SU-DHL-6 (cell line): ENCODE data around the gene UTP18.
A peak's percentile ranks its signal among the peaks of the same experiment; 100 is the strongest.

Experiments
- H2AFZ ChIP-seq: fragments of 200-600 bp; sonication (generic); 2 replicates; pipeline ENCODE4 v1.6.1; 2014; ENCODE audit warnings: low read depth, mild to moderate bottlenecking, moderate library complexity, mixed read lengths, antibody characterized with exemption, low read length; ENCODE audit not compliant: severe bottlenecking
- H3F3A ChIP-seq: fragments of 200-600 bp; shearing (Covaris generic); 2 replicates; pipeline ENCODE4 v1.6.0; 2016; ENCODE audit warnings: antibody characterized with exemption, mild to moderate bottlenecking; ENCODE audit not compliant: insufficient read depth
- H3K27ac ChIP-seq: fragments of 200-600 bp; sonication (generic); 2 replicates; pipeline ENCODE4 v1.5.1; 2016; ENCODE audit warnings: low read depth, mild to moderate bottlenecking, low read length, moderate library complexity, mixed read lengths
- H3K27me3 ChIP-seq: fragments of 200-600 bp; sonication (generic), shearing (Covaris generic); 2 replicates; pipeline ENCODE4 v1.6.0; 2014; ENCODE audit warnings: mild to moderate bottlenecking, low read length
- H3K36me3 ChIP-seq: fragments of 200-600 bp; sonication (generic); 2 replicates; pipeline ENCODE4 v1.6.1; 2014; ENCODE audit warnings: mild to moderate bottlenecking, low read length, mixed read lengths
- H3K4me2 ChIP-seq: fragments of 300-600, 200-600 bp; shearing (Covaris generic), sonication (generic); 2 replicates; pipeline ENCODE4 v1.6.0; 2014; ENCODE audit warnings: low read length, low read depth, mild to moderate bottlenecking; ENCODE audit not compliant: poor library complexity, severe bottlenecking
- H3K4me3 ChIP-seq: fragments of 200-600 bp; sonication (generic); 2 replicates; pipeline ENCODE4 v1.5.1; 2014; ENCODE audit warnings: antibody characterized with exemption, low read length, mild to moderate bottlenecking, mixed read lengths; ENCODE audit not compliant: insufficient read depth, poor library complexity, severe bottlenecking
- H3K79me2 ChIP-seq: fragments of 200-600 bp; sonication (generic); 2 replicates; pipeline ENCODE4 v1.6.1; 2014; ENCODE audit warnings: mild to moderate bottlenecking, low read length, moderate library complexity; ENCODE audit not compliant: insufficient read depth
- H3K9ac ChIP-seq: fragments of 200-600 bp; sonication (generic); 2 replicates; pipeline ENCODE4 v1.7.0; 2014; ENCODE audit warnings: mild to moderate bottlenecking, low read length
- H3K9me2 ChIP-seq: fragments of 200-600 bp; sonication (generic); replicated peaks from 2 replicates; pipeline ENCODE4 v1.6.1; 2014; ENCODE audit warnings: low read length; ENCODE audit not compliant: insufficient read depth
- H3K9me3 ChIP-seq: fragments of 200-600 bp; sonication (generic); 2 replicates; pipeline ENCODE4 v1.6.1; 2014; ENCODE audit warnings: low read length, mixed read lengths; ENCODE audit not compliant: insufficient read depth
- H4K20me1 ChIP-seq: fragments of 200-600 bp; sonication (generic); 2 replicates; pipeline ENCODE4 v1.6.1; 2014; ENCODE audit warnings: low read depth, mild to moderate bottlenecking, antibody characterized with exemption, low read length, moderate library complexity, mixed read lengths
- CTCF ChIP-seq: fragments of 200-600 bp; sonication (generic); IDR thresholded peaks from one replicate; pipeline ENCODE4 v1.5.1; 2017; ENCODE audit warnings: antibody characterized with exemption, mild to moderate bottlenecking, low read length, moderate library complexity; ENCODE audit not compliant: insufficient read depth, poor library complexity, severe bottlenecking
- EZH2phosphoT487 ChIP-seq: fragments of 200-600 bp; sonication (generic), shearing (Covaris generic); conservative IDR thresholded peaks from 2 replicates; pipeline ENCODE4 v1.6.1; 2018; ENCODE audit warnings: mild to moderate bottlenecking, antibody characterized with exemption, low read length, moderate library complexity, mixed read lengths

UTP18 gene

DNA sequence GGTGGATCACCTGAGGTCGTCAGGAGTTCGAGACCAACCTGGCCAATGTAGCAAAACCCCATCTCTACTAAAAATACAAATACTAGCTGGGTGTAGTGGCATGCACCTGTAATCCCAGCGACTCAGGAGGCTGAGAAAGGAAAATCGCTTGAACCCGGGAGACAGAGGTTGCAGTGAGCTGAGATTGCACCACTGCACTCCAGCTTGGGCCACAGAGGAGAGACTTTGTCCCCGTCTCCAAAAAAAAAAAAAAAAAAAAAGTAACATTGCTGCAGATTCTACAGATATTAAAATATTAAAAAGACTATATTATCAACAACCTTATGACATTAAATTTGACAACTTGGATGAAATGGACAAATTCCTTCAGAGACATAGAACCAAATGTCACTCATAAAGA lies 26.2 kb upstream of the UTP18 start:
- Histone ChIP-seq H3K27me3 (no peaks in the 10 kb centered on the region), H3F3A (peaks cover 6% of the 10 kb centered on the region; the same call in 1 of the 2 replicates), H3K27ac (no peak overlapping the region), H3K9ac (no peak overlapping the region), H2AFZ (no peak overlapping the region), H3K36me3 (no peaks in the 10 kb centered on the region), H4K20me1 (no peaks in the 10 kb centered on the region), H3K79me2 (peaks cover 70% of the 10 kb centered on the region), H3K4me2 (no peak overlapping the region), H3K9me2 (no peaks in the 10 kb centered on the region), H3K9me3 (no peaks in the 10 kb centered on the region), H3K4me3 (no peak overlapping the region)
- TF ChIP-seq EZH2phosphoT487 (no peak), CTCF (no peak)

DNA sequence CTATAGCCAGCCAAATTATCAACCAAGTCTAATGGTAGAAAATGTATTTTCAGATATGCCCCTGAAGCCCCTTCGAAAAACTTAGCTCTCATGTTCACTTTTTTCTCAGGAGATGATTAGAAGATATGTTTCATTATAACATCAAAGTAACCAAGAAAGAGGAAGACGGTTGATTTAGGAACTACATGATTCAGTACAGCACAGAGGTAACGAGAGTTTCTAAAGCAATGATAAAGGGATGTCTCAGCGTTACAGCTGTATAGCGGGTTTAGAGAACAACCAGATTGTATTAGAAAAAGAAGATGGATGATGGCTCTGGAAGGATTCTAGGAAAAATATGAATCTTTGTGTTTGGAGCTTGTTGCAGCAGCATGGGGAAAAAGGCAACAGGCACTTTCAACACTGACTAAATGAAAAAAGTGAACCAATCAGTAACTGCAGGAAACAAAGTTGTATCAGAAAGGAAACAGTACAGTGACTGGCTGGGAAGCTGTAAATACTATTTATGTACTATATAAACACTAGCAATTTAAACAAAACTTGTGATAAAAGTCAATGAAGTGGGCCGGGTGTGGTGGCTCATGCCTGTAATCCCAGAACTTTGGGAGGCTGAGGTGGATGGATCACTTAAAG lies 22.0 kb upstream of the UTP18 start:
- Histone ChIP-seq H3F3A (peaks cover 11% of the 10 kb centered on the region), H2AFZ (no peak overlapping the region), H4K20me1 (no peaks in the 10 kb centered on the region), H3K4me3 (no peak overlapping the region), H3K9me2 (no peaks in the 10 kb centered on the region), H3K9ac (0 out of 2 replicates have a peak overlapping the region, but pooled peaks have one; percentile 9), H3K27me3 (no peaks in the 10 kb centered on the region), H3K36me3 (no peaks in the 10 kb centered on the region), H3K79me2 (peaks cover 45% of the 10 kb centered on the region), H3K27ac (peak overlapping the region; percentile 43), H3K9me3 (no peaks in the 10 kb centered on the region), H3K4me2 (peak overlapping the region; percentile 34)
- TF ChIP-seq CTCF (no peak), EZH2phosphoT487 (no peak)

DNA sequence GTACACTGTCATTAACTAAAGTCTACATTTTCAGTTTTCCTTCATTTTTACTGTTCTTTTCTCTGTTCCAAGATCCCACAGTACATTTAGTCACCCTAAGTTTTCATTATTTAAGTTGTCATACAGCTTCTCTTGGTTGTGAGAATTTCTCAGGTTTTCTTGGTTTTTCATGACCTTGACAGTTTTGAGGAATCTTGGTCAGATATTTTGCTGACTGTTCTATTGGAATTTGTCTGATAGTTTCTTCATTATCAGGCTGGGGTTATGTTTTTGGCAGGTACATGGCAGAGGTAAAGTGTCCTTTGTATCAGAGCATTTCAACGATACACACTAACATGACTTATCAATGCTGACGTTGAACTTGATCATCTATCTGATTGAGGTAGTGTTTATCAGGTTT lies 20.1 kb upstream of the UTP18 start:
- Histone ChIP-seq H3K27me3 (no peaks in the 10 kb centered on the region), H3F3A (peaks cover 11% of the 10 kb centered on the region), H3K36me3 (no peaks in the 10 kb centered on the region), H3K4me2 (no peak overlapping the region), H3K9ac (no peak overlapping the region), H3K79me2 (peaks cover 29% of the 10 kb centered on the region), H2AFZ (no peak overlapping the region), H3K27ac (no peak overlapping the region), H3K9me2 (no peaks in the 10 kb centered on the region), H4K20me1 (no peaks in the 10 kb centered on the region), H3K9me3 (no peaks in the 10 kb centered on the region), H3K4me3 (no peak overlapping the region)
- TF ChIP-seq EZH2phosphoT487 (no peak), CTCF (no peak)
